NCI-H2029 (cell line): ENCODE data around the gene MRPS22.

Experiments
- DNase-seq: peaks from one replicate; lab custom pipeline; 2025; lab: John Stamatoyannopoulos, UW

The MRPS22 gene

DNA sequence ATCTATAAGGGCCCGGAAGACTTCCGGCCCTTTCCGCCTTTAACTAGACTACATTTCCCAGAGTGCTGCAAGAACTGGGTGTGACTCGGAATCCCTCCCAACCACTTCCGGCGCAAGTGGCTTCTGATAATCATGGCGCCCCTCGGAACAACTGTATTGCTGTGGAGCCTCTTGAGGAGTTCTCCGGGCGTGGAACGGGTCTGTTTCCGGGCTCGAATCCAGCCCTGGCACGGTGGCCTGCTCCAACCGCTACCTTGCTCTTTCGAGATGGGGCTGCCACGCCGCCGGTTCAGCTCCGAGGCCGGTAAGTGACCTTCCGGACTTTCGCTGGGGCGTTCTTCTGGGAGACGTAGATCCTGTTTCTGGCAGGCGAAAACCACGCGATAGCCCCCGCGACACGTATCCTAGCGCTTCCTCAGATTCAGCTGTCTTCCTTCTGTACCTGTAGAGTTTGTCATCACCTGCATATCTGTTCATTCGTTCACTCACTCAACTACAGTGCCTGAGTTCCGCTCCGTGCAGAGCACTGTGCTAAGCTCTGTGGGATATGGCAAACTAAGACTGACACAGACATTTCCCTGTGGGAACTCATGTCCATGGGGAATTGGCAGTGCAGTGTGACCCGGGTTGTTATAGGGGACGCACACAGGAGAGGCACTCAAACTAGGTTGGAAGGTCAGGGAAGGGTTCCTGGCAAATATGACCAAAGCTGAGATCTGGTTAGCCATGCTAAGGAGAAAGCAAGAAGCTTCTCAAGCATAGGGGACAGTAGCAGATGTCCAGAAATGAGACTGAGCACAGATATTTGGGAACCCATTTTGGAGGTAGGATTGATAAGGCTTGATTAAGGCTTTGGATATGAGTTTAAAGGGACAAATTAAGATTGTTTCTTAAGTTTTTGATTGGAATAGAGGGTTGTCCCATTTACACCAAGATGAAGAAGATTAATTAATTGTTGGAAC is at the start of gene MRPS22:
TSS of gene MRPS22 (plus strand) at position 126 of the 962 bp plus-strand sequence. CDS start at position 133, 7 bp downstream.
- peak; percentile 84 for DNase-seq

GRCh38 chr3:139295040-139295439 is 48.8 kb upstream of the MRPS22 start:
- no peak for DNase-seq

DNA sequence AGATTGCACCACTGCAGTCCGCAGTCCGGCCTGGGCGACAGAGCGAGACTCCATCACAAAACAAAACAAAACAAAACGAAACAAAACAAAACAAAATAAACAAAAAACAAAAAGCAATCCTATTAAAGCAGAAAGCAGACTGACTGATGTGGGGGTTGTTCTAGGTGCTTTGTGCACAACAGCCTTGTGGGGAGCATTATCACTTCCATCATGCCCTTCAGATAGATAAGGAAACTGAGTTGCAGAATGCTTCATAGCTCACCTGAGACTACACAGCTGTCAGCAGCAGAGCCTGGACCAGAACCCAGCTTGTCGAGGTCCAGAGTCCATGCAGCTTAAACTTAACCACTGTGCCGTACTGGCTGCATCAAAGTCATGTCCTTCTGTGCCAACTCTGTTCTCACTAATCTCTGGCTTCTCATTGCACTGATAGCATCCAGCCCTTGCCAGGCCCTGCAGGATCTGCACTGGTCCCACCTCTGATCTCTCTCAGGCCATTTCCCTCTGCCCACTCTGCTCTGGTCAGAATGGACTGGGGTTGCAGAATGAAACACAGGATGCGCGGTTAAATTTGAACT is 47.6 kb upstream of the MRPS22 start:
- DNase-seq: no peak

GRCh38 chr3:139297588-139298311 is 46.1 kb upstream of the MRPS22 start:
- no peak for DNase-seq

DNA sequence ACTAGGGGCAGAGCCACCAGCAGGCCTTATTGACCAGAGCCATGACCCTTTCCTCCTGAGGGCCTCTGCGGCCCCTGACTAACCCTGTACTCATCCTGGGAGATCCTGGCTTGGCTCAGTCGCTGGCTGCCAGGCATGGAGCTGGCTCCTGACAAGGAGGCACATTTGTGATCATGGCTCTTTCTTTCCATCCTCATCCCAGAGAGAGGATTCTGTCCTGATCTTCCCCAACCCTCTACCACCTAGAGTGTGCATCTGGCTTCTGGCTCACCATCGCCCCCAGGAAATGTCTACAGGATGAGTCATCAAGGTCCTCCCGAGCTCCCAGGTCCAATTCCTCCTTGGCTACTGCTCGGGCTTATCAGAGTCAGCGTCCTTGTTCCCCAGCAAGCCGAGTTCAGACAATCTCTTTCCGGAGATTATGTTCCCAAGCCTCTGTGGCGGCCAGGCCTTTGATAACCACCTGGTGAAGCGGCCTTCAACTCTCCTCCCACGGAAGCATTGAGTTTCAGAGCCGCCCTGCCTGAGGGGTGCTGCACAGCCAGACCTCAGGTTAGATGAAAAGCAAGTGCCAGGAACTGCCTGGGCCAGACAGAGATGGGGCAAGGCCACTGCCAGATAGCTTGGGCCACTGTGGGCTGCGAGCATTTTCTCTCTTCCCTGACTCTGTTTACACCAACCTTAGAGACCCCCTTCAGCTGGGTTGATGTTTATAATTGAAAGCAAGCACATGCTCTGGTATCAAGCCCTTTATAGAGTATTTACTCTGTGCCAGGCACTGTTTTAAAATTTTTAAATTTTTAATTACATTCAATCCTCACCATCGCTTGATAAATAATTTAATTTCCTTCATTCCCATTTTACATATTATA is 44.3 kb upstream of the MRPS22 start:
- DNase-seq: no peak

DNA sequence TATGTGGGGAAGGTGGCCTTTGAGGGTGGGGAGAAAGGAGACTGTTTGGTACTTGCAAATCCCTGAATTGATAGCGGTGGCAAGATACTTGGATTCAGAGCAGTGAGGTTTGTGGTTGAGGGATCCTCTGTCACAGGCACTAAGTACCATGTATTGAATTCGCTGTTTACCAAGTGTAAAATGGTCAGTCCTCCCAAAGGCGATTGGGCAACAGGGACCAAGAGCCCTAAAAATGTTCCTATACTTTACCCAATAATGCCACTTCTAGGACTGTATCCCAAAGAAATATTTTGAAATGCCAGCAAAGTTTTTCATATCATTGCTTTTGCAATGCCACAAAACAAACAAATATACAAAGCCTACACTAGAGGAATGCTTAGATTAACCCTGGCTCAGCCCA is 43.4 kb upstream of the MRPS22 start:
- DNase-seq: no peak

GRCh38 chr3:139301183-139301582 is 42.6 kb upstream of the MRPS22 start:
- no peak for DNase-seq

DNA sequence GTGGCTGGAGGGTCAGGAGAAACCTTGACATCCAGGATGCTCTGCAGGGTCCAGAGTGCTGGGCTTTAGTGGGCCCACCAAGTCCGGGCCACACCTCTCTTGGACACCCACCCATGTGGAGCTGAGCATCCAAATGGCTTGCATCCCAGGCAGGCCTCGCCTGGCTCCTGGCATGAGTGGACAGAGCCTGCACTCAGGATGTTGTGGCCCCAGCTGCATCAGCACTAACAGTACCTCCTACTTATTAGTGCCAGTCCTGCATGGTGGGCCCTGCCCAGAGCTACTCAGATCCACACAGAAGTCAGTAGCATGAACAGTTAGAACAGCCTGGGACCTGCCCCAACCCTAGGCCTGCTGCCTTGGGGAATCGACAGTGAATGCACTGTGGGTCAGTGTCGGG is 42.2 kb upstream of the MRPS22 start:
- DNase-seq: no peak

- no peak for DNase-seq
These were observed 41.6 kb upstream of the MRPS22 start for GRCh38 chr3:139302084-139302800.

GRCh38 chr3:139302801-139303113 is 41.1 kb upstream of the MRPS22 start:
- DNase-seq: no peak

GRCh38 chr3:139303216-139303615 is 40.6 kb upstream of the MRPS22 start:
- no peak for DNase-seq

- no peak for DNase-seq
These were observed 39.4 kb upstream of the MRPS22 start for GRCh38 chr3:139304383-139304782.

DNA sequence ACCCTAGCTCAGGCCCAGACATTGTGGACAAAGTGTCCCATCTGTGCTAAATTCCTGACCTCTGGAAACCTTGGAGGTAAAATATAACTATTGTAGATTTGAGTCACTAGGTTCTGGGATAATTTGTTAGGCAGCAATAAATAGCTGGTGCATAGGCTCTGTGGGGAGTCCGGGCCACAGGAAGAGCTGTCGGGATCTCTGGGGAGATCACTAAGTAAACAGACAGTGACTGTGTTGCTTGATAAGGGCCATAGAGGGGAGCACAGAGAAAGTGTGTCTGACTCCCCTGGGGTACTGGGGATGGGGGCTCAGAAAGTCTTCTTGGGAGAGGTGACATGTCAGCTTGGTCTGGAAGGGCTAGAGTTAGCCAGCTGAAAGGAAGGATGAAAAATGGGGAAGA is 37.7 kb upstream of the MRPS22 start:
- DNase-seq: no peak

GRCh38 chr3:139307072-139307491 is 36.7 kb upstream of the MRPS22 start:
- DNase-seq: no peak

GRCh38 chr3:139307601-139308555 is 35.9 kb upstream of the MRPS22 start:
- no peak for DNase-seq

DNA sequence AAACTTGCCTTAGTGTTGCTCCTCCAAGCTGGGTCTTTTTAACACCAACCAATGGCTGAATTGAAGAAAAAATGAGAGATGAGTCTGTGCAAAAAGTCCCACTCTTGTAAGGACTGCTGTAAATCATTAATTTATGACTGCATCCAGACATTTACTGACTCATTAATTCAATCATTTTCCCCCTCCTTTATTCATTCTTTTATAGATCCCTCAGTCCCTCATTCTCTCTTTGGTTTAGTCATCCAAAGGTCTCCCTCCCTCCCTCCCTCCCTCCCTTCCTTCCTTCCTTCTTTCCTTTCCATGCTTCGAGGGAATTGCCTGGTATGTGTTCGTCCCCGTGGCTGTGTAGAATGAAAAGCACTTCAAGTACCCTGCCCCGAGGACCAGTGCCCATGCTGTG is 35.3 kb upstream of the MRPS22 start:
- DNase-seq: no peak

DNA sequence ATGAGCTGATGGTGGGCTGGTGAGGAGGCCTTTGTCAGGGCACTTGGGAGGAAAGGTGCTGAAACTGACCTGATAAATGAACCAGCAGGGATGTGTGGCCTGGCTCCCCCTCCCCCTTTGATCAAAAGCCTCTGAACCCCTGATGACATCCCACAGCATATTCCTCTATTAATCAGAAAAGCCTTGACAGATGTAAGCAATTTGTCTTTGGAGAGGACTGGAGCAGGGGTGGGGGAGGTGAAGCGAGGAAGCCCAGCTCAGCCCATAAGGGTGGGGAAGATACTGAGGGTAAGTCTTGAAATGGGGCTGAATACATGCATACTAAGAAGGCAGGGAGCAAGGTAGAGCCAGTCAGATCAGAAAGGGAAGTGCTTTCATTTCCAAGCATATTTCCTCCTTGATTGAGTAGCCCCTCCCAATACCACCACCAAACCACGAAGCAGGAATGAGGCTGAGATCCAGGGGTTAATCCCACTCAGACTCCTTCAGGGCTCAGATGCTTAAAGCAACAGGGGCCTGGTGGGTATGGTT is 34.7 kb upstream of the MRPS22 start:
- DNase-seq: no peak

DNA sequence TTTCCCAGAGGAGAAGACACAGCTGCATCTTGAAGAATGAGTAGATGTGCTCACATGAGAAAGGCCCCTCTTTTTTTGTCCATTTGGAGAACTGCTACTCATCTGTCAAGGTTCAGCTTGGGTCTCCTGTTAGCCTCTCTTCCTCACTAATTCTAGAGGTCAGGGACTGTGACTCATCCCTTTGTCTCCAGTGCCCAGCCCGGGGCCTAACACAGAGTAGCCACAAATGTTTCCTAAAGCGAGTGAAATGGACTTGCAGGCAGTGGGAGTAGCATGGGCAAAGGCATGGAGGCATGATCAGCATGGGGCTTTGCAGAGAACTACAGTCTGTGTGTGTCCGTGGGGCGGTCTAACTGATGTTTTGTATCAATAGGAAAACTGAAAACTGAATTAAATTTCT is 33.9 kb upstream of the MRPS22 start:
- no peak for DNase-seq

DNA sequence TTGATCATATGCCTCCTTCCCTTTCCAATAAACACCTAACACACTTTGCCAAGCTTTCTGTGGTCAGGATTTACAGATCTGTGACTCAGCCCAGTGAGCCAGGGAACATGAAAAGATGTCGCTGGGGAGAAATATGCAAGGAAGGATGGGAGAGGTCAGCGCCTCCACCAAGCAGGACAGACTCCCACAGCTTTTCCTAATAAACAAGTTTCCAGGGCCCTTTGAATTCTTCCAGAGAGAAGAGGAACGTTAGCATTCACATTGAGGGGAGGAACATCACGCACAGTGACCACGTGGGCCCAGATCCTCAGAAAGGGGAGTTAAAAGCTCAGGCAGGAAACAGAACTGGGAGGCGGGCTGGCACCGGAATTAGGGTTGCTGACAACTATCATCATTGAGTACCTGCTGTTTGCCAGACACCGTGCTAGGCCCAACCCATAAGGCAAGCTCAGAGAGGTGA is 33.3 kb upstream of the MRPS22 start:
- no peak for DNase-seq

GRCh38 chr3:139311557-139311956 is 32.3 kb upstream of the MRPS22 start:
- DNase-seq: no peak
